GM19468 (cell line): ENCODE data around the gene MORN5.

Experiments
- ATAC-seq: cut with Tn5 transposase; IDR thresholded peaks from one replicate; pipeline ENCODE4 v1.9.1; 2021; ENCODE audit warnings: mild to moderate bottlenecking, moderate library complexity, moderate number of reproducible peaks; ENCODE audit not compliant: unreplicated experiment; ENCODE audit errors: extremely low read depth

Gene MORN5

DNA sequence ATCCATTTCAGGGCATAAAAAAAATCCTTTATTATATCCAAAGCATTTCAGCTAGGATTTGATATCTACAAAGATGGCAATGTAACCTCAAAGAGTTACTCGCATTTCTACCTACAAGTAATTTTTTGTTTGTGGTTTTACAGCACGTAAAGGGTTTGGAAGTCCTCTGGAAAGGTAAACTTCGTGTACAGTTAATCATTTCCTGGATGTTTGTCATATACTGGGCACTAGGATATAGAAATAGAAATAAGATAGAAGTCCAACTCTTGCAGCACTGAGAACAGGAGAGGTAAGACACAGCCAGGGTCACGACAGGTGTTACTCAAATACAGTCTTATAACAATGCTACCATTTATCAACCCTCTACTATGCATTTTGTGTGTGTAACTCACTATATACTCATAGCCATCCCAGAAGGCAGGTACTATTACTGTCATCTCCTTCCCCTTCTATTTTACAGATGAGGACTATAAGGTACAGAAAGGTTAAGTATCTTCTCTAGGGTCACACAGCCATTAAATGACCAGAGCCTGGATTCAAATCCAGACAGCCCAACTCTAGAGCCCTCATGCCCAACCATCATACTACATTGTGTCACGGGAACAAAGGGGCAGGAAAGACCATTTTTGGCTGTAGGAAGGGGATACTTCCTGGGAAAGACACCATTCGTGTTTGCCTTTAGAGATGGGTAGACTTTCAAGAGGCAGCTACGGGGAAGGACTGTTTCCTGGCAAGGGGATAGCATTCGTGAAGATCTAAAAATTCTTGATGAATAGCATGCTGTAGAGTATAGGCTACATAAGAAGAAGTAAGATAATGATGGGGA lies 19.1 kb upstream of the MORN5 start:
- ATAC-seq: no peak

- no peak for ATAC-seq
These were observed 18.0 kb upstream of the MORN5 start for GRCh38 chr9:122141671-122142070.

DNA sequence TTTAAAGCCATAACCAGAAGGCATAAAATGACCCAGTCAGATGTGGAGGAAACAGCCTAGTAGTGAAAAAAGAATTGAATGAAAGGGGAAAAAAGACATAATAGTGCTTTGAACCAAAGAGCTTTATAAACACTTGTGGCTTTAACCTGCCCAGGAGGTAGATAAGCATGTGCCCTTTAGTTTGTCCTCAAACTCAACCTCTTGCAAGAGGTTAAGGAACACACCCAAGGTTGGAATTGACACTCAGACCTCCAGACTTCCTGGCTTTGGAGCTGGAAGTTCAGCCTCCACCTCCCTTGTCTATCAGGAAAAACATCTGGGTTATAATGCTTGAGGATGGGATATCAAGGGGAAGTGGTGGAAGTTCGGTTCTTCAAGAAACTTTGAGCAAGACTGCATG lies 16.4 kb upstream of the MORN5 start:
- no peak for ATAC-seq

DNA sequence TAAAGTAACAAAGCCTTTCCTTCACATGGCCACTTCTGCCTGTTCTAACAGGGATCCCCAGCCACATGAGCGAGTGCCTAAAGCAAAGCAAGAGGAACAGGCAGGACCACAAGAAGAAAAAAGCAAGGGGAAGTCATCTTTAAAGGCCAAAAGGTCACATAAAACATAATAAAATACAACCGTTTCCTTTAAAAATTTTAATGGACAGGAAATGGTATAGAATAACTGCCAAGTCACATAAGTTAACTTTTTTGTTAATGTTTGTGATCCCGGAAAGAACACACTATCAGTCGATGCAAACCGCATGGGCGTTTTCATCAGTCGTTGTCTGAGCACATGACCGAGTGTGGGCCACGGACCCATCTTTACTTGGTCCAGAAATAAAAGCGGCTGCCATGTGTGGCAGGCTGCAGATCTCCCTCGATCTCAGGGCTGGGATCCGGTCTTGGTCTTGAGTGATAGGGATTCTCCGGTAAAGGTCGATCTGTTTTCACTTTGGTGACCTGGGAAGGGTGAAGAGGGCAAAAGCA lies 15.8 kb upstream of the MORN5 start:
- no peak for ATAC-seq

- no peak for ATAC-seq
These were observed 14.7 kb upstream of the MORN5 start for GRCh38 chr9:122144836-122145591.

- ATAC-seq: no peak
These were observed 14.2 kb upstream of the MORN5 start for GRCh38 chr9:122145592-122145863.

DNA sequence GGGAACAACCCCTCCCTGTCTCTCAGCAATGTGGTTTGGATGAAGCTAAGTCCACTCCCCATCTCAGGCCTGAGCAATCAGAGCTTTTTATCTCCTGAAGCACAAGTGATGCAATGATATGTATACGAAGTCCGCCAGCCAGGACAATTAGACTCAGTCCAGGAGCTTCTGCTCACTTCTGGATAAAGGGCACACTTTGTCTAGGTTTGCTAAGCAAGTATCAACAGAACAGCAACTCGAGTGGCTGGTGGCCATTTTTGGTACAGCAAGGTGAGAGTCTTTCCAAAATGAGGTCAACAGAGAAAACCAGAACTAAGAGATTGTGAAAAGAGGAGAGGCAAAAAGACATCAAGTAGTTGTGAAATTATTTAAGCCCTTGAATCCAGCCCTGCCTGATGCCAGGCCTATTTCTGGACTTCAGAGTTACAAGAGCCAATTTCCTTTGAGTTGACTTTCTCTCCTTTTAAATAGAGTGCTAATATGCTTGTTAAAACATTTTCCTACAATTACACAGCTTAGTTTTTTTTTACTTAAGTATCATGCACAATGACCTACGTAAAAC lies 8.4 kb upstream of the MORN5 start:
- ATAC-seq: no peak

DNA sequence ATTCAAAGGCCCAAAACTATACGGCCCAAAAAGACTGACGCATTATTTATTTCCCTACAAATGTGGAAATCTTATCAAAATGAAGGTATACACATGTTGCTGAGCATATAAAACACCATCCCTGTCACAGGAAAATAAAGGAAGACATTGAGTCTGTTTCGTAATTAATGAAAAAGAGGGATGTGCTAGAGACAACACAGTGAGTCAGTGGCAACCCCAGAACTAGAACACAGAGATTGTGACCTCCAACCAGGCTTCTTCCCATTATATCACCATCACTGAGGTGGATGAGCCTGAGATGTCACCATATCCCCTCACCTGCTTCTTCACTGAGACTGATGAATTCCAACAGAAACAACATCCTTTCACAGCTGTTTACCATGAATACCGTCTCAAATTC lies 3.9 kb upstream of the MORN5 start:
- ATAC-seq: no peak

GRCh38 chr9:122158202-122158601 lies 1.5 kb upstream of the MORN5 start:
- ATAC-seq: no peak

DNA sequence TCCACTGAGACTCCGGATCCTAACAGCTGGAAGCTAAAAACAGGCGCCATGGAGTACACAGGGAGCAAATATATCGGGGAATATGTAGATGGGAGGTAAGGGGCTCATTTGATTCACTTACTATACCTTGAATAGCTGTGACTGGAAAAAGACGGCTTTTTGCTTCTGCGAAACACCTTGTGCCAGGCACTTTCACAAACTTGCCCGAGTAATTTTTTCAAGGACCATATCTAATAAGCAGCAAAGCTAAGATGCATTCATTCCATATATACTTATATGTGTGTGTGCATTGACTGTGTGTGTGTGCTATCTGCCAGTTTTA lies 178 bp downstream of the MORN5 start:
- no peak for ATAC-seq

GRCh38 chr9:122162415-122162814 lies 2.7 kb downstream of the MORN5 start:
- ATAC-seq: no peak

DNA sequence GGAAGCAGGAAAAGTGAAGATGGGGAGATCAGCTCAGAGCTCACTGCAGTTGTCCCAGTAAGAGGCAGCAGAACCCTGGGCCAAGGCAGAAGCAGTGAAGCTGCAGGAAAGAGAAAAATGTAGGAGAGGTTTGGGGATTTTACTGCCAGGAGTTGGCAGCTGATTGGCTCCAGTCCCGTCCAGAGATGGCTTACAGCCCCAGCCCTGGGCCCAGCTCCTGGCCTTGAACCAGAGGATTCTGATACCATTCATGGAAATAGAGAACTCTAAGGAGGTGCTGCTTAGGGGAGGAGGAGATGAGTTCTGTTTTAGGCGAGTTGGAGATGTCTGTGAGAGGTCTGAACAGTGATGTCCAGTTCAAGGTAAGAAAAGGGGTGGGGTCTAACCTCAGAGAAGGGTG lies 4.6 kb downstream of the MORN5 start:
- no peak for ATAC-seq

DNA sequence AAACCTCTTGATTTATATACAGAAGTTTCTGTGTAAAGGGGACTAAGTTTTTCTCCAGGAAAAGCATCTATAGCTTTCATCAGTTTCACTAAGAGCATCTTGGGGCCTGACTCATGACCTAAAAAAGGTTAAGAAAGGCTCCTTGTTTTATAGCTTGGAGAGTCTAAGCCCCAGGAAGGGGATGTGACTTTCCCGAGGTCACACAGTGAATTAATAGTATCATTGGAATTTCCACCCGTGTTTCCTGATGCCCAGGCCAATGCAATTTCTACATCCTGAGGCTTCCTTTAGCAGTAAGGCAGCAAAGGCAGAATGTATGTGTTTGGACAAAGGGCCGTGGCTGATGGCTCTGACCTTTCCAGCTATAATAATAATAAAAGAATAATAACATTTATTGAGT lies 8.6 kb downstream of the MORN5 start:
- ATAC-seq: no peak

DNA sequence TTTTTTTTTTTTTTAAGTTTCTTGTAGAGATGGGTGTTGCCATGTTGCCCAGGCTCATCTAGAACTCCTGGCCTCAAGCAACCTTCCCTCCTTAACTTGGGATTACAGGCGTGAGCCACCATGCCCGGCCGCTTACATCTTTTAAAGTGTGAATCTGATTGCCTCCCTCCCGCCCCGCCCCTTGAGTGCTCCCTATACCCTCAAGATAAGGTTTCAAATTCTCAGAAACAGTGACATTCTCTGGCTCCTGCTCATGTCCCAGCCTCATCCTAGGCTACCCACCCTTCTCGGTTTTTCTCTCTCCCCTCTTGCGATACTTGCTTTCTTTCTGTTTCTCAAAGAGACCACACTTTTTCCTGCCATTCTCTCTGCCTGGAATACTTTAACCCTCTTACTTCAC lies 12.4 kb downstream of the MORN5 start:
- ATAC-seq: no peak

DNA sequence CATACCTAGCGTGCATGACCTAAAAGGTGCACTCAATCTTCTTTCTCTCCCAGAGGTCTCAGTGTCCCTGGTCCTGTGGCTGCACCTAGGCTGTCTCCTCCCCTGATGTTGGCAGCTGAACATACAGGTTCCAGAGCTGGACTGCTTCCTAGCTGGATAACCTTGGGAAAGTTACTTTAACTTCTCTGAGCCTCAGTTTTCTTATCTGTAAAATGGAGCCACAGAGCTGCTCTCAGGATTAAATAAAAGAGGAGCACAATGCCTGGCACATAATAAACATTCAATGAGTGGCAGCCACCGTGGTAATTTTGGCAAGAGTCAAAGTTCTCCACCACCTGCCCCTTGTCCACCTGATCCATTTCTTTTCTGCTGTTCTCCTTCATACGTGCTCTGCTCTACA lies 14.0 kb downstream of the MORN5 start:
- ATAC-seq: no peak

DNA sequence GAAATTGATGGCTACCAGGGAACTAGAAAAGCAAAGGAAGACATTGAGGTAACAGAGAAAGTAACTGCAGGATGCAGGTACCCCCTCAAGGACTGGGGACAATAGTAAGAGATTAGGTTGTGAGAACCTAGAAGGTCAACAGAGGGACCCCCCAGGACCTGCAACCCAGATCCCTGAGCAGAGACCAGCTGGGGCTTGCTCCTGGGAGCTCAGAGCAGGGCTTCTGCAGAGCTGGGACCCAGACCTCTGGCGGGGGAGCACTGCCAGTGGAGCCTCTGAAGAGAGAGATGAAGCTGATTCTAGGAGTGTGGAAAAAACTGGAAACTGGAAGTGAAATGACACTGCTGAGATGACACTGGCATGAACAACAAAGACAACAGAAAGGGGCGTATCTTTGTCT lies 17.2 kb downstream of the MORN5 start:
- no peak for ATAC-seq

GRCh38 chr9:122179054-122179689 lies 19.5 kb downstream of the MORN5 start:
- ATAC-seq: no peak

- no peak for ATAC-seq
These were observed 20.0 kb downstream of the MORN5 start for GRCh38 chr9:122179690-122180074.

GRCh38 chr9:122180633-122181032 lies 20.9 kb downstream of the MORN5 start:
- ATAC-seq: no peak

DNA sequence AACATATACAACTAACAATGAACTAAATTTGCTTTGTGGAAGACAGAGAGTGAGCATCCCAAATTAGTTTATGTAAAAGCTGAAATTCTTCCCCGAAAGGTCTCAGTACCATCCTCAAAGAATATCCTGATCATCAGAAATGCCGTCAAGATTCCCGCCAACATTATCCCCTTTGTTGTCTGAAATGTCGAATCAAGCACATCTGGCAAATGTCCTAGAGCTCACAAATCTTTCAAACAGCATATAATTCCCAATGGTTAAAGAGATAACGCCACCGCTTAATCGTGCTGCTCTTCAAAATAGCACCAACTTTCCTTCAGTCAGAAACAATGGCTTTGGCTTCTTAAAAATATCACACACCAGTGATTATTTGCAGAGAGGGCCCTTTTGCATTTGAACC lies 23.8 kb downstream of the MORN5 start:
- no peak for ATAC-seq

- ATAC-seq: no peak
These were observed 24.8 kb downstream of the MORN5 start for GRCh38 chr9:122184551-122184950.
